HepG2 (cell line): ENCODE results near the gene NDRG2. TPM values are rescaled to one million over a fixed set of nuclear protein-coding genes. Genes with fewer than 3 reads are reported as not detected.
A peak's percentile ranks its signal among the peaks of the same experiment; 100 is the strongest.

Source experiments
- BCLAF1 ChIP-seq: fragments of 450-650 bp; IDR thresholded peaks from 2 replicates; pipeline ENCODE4 v1.6.1; 2017; ENCODE audit warnings: mild to moderate bottlenecking
- KAT7 ChIP-seq: IDR thresholded peaks from 2 replicates; pipeline ENCODE4 v1.6.1; 2018; ENCODE audit warnings: borderline replicate concordance, missing compliant biosample characterization
- NFATC3 ChIP-seq: sonication (generic); formaldehyde crosslinking; IDR thresholded peaks from 2 replicates; pipeline ENCODE4 v1.5.1; 2020; ENCODE audit warnings: mild to moderate bottlenecking, missing genetic modification reagents
- NFE2L1 ChIP-seq: sonication (generic); formaldehyde crosslinking; IDR thresholded peaks from 2 replicates; pipeline ENCODE4 v1.4.0; 2020; ENCODE audit warnings: missing genetic modification reagents, mild to moderate bottlenecking, borderline replicate concordance
- PHF5A ChIP-seq: IDR thresholded peaks from one replicate; pipeline ENCODE4 v1.6.1; 2018; ENCODE audit warnings: low read depth, missing genetic modification reagents; ENCODE audit not compliant: unreplicated experiment
- RXRB ChIP-seq: IDR thresholded peaks from 2 replicates; pipeline ENCODE4 v1.6.1; 2016; ENCODE audit warnings: borderline replicate concordance, missing genetic modification reagents, missing compliant biosample characterization
- TARDBP ChIP-seq: sonication (generic); formaldehyde crosslinking; IDR thresholded peaks from 2 replicates; pipeline ENCODE4 v1.8.0; 2022; ENCODE audit warnings: mild to moderate bottlenecking, missing genetic modification reagents
- TFDP2 ChIP-seq: sonication (generic); formaldehyde crosslinking; IDR thresholded peaks from 2 replicates; pipeline ENCODE4 v1.4.0; 2020; ENCODE audit warnings: missing genetic modification reagents
- ZBTB26 ChIP-seq: IDR thresholded peaks from 2 replicates; pipeline ENCODE4 v1.6.1; 2016; ENCODE audit warnings: missing compliant biosample characterization, missing genetic modification reagents, borderline replicate concordance
- ZBTB37 ChIP-seq: sonication (generic); formaldehyde crosslinking; IDR thresholded peaks from 2 replicates; pipeline ENCODE4 v1.4.0; 2020; ENCODE audit warnings: mild to moderate bottlenecking, missing genetic modification reagents
- ZBTB46 ChIP-seq: sonication (generic); formaldehyde crosslinking; IDR thresholded peaks from 2 replicates; pipeline ENCODE4 v1.4.0; 2020; ENCODE audit warnings: mild to moderate bottlenecking, missing genetic modification reagents, borderline replicate concordance
- ZFP36 ChIP-seq: fragments of 150-350 bp; IDR thresholded peaks from 2 replicates; pipeline ENCODE4 v1.6.1; 2018; ENCODE audit warnings: borderline replicate concordance, low read length, low read depth; ENCODE audit not compliant: partially characterized antibody
- ZNF205 ChIP-seq: IDR thresholded peaks from 2 replicates; pipeline ENCODE4 v1.6.1; 2018; ENCODE audit warnings: missing biosample characterization, missing genetic modification reagents
- ZNF326 ChIP-seq: sonication (generic); formaldehyde crosslinking; IDR thresholded peaks from 2 replicates; pipeline ENCODE4 v1.4.0; 2020; ENCODE audit warnings: missing genetic modification reagents, borderline replicate concordance
- ZNF546 ChIP-seq: sonication (generic); formaldehyde crosslinking; conservative IDR thresholded peaks from 2 replicates; pipeline ENCODE4 v1.8.1; 2023; ENCODE audit warnings: mild to moderate bottlenecking, missing genetic modification reagents
- ZNF678 ChIP-seq: sonication (generic); formaldehyde crosslinking; IDR thresholded peaks from 2 replicates; pipeline ENCODE4 v1.4.0; 2020; ENCODE audit warnings: mild to moderate bottlenecking, missing genetic modification reagents
- ZNF781 ChIP-seq: sonication (generic); formaldehyde crosslinking; IDR thresholded peaks from 2 replicates; pipeline ENCODE4 v1.5.1; 2020; ENCODE audit warnings: borderline replicate concordance, mild to moderate bottlenecking, missing genetic modification reagents; ENCODE audit errors: not compliant biosample characterization
- ZNF83 ChIP-seq: sonication (generic); formaldehyde crosslinking; IDR thresholded peaks from 2 replicates; pipeline ENCODE4 v1.4.0; 2020; ENCODE audit warnings: missing genetic modification reagents, mild to moderate bottlenecking, borderline replicate concordance
- ZNF879 ChIP-seq: sonication (generic); formaldehyde crosslinking; IDR thresholded peaks from 2 replicates; pipeline ENCODE4 v1.8.1; 2023; ENCODE audit warnings: missing genetic modification reagents
- ZSCAN25 ChIP-seq: sonication (generic); formaldehyde crosslinking; IDR thresholded peaks from 2 replicates; pipeline ENCODE4 v1.8.0; 2022; ENCODE audit warnings: mild to moderate bottlenecking, missing genetic modification reagents
- polyA plus RNA-seq, 8 experiments: library from polyadenylated mRNA; depleted of rRNA in 3 of 8; stranded (reverse) in 7 of 8; unstranded in 1 of 8; fragments of >200 nt; fragmentation: Illumina TruSeq in 4 of 8; extraction: Trizol in 4 of 8; gene quantifications; 2 replicates each; pipeline versions ENCODE4 v1.2.1 to v1.2.3, GENCODE V29; 2011 to 2016; ENCODE audit warnings: low read depth in 4 of 8, missing spikeins in 1 of 8, mixed read lengths in 1 of 8; ENCODE audit not compliant: insufficient read depth in 1 of 8
- total RNA-seq, 5 experiments: library from RNA; depleted of rRNA; stranded (reverse); fragments of >200 nt; fragmentation: Illumina TruSeq; extraction: Trizol; gene quantifications; 2 replicates each; pipeline ENCODE4 v1.2.3, GENCODE V29; 2016; ENCODE audit warnings: low read depth in 1 of 5

The NDRG2 gene
- total and polyA plus RNA-seq, 2 of the 13 experiments (the other 11 are each of a cell fraction or from before 2014, with no cell fraction given) = 27.2 to 189 TPM

GRCh38 chr14:21069388-21070082, 44.7 kb upstream of the NDRG2 start (continued):
- TF ChIP-seq ZBTB46 (CRISPR knock-in tag) (peak; percentile 91; the same call in 1 of the 2 replicates), ZNF781 (CRISPR knock-in tag) (peak; percentile 35), ZNF546 (CRISPR knock-in tag) (0 out of 2 replicates have a peak, but pooled peaks have one; percentile 7), ZFP36 (no peak), KAT7 (CRISPR knock-in tag) (0 out of 2 replicates have a peak, but pooled peaks have one; percentile 1), TFDP2 (peak; percentile 93), TARDBP (peak; percentile 31; the same call in 1 of the 2 replicates), BCLAF1 (no peak), ZSCAN25 (peak; percentile 35), ZNF678 (peak; percentile 31; the same call in 1 of the 2 replicates), ZNF83 (CRISPR knock-in tag) (peak; percentile 93; the same call in 1 of the 2 replicates), ZNF326 (CRISPR knock-in tag) (no peak), NFE2L1 (CRISPR knock-in tag) (no peak), ZNF205 (CRISPR knock-in tag) (no peak), ZNF879 (peak; percentile 75; the same call in 1 of the 2 replicates), ZBTB26 (0 out of 2 replicates have a peak, but pooled peaks have one; percentile 18), NFATC3 (0 out of 2 replicates have a peak, but pooled peaks have one; percentile 81), PHF5A (CRISPR knock-in tag) (no peak), RXRB (CRISPR knock-in tag) (peak; percentile 46; the same call in 1 of the 2 replicates), ZBTB37 (CRISPR knock-in tag) (peak; percentile 28; the same call in 1 of the 2 replicates)
